GM20431 (cell line): Measurements from ENCODE around the gene LDLR.
"Not testable (repeated sequence)": the region's sequence is repeated elsewhere in the genome, so short reads cannot be mapped to it uniquely, and the experiment has no call there.

Experiments used
- in situ Hi-C: fragments of 300-500 bp; cut with MseI, MboI; formaldehyde crosslinking; loops from one replicate; pipeline ENCODE4 v1.15.0; 2020; ENCODE audit warnings: low sequenced_read_pairs; ENCODE audit not compliant: unreplicated experiment

LDLR gene

DNA sequence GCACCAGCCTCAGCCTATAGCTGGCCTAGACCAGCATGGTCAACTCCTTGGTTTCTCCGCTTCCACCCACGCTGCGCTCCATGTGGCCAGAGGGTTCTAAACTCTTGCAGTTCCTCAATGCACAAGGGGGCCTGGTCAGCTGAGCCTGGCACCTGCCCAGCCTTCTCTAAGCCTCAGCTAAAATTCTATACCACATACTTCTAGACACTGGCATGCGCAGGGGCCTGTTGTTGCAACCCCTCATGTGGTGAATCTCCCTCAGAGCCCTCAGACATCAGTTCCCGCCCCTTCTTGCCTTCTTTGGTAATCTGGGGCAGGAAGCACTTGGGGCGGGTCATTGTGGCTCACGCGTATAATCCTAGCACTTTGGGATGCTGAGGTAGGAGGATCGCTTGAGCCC lies 19.7 kb upstream of the LDLR start:
- in situ Hi-C loops = no loop called here

DNA sequence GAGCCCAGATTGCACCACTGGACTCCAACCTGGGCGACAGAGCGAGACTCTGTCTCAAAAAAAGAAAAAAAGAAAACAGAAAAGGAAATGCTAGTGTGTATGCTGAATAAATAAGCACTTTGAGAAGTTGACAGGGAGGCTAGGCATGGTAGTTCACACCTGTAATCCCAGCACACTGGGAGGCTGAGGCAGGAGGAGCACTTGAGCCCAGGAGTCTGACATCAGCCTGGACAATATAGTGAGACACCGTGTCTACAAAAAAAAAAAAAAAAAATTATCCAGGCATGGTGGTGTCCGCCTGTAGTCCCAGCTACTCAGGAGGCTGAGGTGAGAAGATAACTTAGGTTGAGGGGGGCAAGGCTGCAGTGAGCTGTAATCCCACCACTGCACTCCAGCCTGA lies 19.1 kb upstream of the LDLR start:
- in situ Hi-C loops = no loop called here

DNA sequence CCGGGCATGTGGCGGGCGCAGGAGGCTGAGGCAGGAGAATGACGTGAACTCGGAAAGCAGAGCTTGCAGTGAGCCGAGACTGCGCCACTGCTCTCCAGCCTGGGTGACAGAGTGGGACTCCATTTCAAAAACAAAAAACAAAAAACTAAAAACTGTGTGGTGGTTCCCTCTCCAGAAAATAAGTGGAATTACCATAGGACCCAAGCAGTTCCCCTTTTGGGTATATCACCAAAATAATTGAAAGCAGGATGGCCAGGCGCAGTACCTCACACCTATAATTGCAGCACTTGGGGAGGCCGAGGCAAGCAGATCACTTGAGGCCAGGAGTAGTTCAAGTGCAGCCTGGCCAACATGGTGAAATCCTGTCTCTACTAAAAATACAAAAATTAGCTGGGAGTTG lies 15.7 kb upstream of the LDLR start:
- in situ Hi-C loops = no loop called here

DNA sequence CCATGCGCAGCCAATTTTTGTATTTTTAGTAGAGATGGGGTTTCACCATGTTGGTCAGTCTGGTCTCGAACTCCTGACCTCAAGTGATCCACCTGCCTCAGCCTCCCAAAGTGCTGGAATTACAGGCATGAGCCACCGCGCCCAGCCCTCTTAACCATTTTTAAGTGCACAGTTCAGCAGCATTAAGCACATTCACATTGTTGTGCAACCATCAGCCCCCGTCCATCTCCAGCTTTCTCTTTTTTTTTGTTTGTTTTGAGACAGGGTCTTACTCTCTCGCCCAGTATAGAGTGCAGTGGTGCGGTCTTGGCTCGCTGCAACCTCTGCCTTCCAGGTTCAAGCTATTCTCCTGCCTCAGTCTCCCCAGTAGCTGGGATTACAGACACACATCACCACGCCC lies 12.5 kb upstream of the LDLR start:
- in situ Hi-C loops = not testable (repeated sequence)

DNA sequence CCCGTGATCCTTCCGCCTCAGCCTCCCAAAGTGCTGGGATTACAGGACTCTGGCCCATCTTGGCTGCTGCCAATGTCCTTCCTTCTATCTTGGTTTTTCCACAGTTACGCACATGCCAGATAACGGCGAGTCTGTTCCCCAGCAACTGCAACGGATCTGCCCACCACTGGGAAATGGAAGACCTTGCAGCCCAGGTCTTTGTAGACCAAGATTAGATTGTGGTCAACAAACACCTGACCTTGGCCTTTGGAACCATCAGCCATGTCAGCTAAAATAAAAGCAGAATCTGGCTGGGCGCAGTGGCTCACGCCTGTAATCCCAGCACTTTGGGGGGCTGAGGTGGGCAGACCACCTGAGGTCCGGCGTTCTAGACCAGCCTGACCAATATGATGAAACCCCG lies 10.4 kb upstream of the LDLR start:
- in situ Hi-C loops = no loop called here

DNA sequence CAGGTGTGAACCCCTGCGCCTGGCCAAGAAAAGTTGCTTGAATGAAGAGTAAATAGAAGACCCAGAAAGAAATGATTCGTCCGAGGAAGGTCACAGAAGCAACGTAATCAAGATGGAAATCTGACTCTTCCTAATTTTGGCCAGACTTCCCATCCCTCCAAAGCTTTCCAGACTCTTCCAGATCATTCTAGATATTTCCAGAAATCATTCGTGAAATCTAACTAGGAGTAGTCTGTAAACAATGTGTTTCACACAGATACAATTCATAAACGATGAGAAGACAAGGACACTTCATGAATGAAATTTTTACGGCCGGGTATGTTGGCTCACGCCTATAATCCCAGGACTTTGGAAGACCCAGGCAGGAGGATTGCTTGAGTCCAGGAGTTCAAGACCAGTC lies 9.3 kb upstream of the LDLR start:
- in situ Hi-C loops = no loop called here

DNA sequence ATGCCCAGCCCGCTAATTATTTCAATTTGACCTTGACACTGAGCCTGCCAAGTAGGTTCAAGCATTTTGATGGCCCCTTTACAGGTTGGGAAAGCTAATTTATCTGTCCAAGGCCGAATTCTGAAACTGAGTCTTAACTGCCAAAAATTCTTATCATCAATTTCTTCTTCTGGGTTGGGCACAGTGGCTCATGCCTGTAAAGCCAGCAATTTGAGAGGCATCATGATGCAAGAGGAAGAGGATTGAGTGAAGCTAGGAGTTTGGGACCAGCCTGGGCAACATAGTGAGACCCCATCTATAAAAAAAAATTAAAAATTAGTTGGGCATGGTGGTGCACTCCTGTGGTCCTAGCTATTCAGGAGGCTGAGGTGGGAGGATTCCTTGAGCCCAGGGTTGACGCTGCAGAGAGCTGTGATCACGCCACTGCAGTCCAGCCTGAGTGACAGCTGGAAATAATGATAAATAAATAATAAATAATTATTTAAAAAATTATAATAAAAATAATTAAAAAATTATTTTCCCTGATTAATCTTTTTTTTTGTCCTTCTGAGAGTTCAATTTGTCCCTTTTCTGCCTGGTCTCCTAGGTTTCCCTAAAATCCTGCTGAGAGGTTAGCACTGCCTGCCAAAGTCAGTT lies 1.3 kb upstream of the LDLR start:
- in situ Hi-C loops = no loop called here

DNA sequence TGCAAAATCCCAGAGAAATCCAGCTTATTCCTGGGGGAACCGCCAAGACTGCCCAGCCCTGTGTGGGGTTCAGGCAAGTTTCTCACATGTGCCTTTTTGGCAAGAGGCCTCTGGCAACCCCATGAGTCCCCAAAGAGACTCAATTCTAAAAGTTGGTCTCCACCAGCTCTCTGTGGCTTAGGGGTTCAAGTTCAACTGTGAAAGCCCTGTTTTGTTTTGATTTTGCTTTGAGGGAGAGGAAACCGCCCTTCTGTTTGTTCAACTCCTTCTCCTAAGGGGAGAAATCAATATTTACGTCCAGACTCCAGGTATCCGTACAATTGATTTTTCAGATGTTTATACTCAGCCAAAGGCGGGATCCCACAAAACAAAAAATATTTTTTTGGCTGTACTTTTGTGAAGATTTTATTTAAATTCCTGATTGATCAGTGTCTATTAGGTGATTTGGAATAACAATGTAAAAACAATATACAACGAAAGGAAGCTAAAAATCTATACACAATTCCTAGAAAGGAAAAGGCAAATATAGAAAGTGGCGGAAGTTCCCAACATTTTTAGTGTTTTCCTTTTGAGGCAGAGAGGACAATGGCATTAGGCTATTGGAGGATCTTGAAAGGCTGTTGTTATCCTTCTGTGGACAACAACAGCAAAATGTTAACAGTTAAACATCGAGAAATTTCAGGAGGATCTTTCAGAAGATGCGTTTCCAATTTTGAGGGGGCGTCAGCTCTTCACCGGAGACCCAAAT lies 583 bp upstream of the LDLR start:
- in situ Hi-C loops = no loop called here

DNA sequence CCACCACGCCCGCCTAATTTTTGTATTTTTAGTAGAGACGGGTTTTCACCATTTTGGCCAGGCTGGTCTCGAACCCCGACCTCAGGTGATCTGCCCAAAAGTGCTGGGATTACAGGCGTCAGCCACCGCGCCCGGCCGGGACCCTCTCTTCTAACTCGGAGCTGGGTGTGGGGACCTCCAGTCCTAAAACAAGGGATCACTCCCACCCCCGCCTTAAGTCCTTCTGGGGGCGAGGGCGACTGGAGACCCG lies 676 bp downstream of the LDLR start:
- in situ Hi-C loops = not testable (repeated sequence)

DNA sequence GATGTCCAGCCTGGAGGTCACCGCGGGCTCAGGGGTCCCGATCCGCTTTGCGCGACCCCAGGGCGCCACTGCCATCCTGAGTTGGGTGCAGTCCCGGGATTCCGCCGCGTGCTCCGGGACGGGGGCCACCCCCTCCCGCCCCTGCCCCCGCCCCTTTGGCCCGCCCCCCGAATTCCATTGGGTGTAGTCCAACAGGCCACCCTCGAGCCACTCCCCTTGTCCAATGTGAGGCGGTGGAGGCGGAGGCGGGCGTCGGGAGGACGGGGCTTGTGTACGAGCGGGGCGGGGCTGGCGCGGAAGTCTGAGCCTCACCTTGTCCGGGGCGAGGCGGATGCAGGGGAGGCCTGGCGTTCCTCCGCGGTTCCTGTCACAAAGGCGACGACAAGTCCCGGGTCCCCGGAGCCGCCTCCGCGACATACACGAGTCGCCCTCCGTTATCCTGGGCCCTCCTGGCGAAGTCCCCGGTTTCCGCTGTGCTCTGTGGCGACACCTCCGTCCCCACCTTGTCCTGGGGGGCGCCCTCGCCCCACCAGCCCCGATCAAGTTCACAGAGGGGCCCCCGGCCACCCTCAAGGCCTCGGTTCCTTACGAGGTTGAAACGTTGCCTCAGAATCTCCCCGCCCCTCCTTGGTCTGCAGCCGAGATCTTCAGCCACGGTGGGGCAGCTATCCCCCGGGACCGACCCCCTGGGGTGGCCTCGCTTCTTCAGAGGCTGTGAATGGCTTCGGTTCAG lies 1.2 kb downstream of the LDLR start:
- in situ Hi-C loops = no loop called here

DNA sequence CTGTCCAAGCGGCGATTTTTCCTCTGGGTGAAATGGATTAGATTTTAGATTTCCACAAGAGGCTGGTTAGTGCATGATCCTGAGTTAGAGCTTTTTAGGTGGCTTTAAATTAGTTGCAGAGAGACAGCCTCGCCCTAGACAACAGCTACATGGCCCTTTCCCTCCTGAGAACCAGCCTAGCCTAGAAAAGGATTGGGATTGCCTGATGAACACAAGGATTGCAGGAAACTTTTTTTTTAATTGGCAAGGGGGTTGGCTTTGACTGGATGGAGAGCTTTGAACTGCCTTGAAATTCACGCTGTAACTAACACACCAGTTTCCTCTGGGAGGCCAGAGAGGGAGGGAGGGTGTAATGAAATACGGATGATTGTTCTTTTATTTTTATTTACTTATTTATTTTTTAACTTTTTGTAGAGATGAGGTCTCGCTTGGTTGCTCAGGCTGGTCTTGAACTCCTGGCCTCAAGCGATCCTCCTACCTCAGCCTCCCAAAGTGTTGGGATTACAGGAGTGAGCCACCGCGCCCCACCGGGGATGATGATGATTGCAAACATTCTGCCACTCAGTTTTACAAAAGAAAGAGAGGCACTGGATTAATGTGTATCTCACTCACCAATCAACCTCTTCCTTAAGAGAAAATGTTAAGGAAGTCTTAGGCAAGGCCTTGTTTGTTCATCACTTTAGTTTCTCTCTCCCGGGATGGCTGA lies 1.9 kb downstream of the LDLR start:
- in situ Hi-C loops = no loop called here

DNA sequence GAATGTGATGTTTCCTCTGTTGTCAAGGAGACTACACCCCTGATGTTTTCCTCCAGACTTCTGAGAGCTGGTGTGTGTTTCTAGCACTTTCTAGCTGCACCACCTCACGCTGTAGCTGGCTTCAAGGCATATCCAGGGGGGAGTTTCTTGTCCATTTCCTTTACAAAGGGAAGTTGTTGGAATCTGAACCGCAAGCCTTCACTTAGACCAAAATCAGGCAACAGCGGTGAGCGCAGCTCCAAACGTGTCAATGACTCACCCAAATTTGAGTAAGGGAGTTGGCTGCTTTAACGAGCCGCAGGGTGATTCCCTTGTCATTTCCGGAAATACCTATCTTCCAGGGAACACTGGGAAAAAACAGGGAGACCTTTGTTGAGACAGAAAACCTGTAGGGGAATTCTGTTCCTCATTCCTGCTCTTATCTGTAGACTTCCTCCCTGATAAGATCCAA lies 2.5 kb downstream of the LDLR start:
- in situ Hi-C loops = no loop called here

DNA sequence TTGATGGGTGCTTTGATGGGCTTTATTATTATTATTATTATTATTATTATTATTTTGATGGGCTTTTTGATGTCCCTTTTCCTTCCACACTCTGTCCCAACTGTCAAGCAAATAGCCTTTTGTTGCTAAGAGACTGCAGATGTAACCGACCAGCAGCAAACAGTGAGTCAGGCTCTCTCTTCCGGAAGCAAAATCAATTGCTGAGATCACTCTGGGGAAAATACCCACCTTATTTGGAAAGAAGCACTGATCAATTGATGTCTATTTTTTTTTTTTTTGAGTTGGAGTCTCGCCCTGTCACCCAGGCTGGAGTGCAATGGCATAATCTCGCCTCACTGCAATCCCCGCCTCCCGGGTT lies 2.9 kb downstream of the LDLR start:
- in situ Hi-C loops = no loop called here

DNA sequence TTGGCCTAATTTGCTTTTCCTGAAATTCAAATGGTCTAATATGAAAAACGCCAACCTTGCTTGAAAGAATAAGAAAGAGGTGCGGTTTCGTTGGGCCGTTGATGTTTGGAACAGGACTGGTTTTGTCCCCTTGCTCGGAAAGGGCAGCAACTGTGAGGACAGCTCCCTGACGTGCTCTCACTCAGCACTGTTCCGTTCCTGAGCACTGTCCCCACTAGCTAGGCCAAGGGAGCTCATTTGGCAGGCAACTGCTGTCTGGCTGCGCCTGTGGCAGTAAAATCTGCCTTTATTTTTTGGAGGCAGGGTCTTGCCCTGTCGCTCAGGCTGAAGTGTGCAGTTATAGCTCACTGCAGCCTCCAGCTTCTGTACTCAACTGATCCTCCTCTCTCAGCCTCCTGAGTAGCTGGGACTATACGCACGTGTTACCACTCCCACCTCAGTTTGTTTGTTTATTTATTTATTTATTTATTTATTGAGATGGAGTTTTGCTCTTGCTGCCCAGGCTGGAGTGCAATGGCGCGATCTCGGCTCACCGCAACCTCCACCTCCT lies 4.5 kb downstream of the LDLR start:
- in situ Hi-C loops = no loop called here

DNA sequence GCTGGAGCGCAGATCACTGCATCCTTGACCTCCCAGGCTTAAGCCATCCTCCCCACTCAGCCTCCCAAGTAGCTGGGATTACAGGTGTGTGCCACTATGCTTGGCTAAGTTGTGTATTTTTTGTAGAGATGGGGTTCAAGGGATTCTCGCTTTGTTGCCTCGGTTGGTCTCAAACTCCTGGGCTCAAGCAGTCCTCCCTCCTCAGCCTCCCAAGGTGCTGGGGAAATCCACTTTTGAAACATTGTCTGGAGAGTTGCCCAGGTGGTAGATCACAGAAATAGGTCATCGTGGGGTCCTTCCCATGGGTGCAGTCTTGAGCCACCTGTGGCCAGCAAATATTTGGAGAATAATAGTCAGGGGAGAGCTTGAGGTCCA lies 5.2 kb downstream of the LDLR start:
- in situ Hi-C loops = no loop called here

DNA sequence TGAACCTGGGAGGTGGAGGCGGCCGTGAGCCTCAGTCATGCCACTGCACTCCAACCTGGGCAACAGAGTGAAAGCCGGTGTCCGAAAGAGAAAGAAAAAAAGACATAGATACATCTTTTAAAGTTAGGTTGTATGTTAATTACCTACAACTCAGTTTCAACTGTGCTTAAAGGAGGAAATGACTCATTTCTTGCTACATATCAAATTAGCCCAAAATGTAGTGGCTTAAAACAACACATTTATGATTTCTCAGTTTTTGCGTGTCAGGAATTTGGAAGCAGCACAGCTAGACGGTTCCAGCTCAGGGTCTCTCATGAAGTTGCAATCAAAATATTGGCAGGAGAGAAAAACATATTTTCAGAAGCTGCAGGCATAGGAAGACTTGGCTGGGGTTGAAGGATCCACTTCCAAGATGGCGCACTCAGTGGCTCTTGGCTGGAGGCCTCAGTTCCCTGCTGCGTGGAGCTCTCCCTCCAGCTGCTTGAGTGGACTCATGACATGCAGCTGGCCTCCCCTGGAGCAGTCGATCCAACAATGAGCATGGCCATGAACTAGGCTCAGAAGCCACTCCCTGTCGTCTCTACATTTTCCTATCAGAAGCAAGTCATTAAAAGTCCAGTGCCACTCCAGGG lies 7.1 kb downstream of the LDLR start:
- in situ Hi-C loops = no loop called here

DNA sequence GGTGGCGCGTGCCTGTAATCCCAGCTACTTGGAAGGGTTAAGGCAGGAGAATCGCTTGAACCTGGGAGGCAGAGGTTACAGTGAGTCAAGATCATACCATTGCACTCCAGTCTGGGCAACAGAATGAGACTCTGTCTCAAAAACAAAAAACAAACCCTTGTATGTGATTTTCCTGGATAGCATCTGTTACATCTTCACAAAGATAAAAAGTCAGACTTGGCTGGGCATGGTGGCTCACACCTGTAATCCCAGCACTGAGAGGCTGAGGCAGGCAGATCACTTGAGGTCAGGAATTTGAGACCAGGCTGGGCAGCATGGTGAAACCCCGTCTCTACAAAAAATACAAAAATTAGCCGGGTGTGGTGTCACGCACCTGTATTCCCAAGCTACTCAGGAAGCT lies 8.1 kb downstream of the LDLR start:
- in situ Hi-C loops = not testable (repeated sequence)

DNA sequence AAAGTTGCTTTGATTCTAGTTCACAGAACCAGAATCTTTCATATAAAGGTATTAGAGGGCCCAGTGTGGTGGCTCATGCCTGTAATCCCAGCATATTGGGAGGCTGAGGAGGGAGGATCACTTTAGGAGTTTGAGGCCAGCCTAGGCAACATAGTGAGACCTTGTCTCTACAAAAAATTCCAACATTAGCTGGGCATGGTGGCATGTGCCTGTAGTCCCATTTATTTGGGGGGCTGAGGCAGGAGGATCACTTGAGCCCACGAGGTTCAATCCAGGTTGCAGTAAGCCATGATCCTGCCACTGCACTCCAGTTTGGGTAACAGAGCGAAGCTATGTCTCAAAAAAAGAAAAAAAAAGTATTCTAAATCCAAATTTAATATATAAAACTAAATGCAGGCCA lies 9.1 kb downstream of the LDLR start:
- in situ Hi-C loops = no loop called here

DNA sequence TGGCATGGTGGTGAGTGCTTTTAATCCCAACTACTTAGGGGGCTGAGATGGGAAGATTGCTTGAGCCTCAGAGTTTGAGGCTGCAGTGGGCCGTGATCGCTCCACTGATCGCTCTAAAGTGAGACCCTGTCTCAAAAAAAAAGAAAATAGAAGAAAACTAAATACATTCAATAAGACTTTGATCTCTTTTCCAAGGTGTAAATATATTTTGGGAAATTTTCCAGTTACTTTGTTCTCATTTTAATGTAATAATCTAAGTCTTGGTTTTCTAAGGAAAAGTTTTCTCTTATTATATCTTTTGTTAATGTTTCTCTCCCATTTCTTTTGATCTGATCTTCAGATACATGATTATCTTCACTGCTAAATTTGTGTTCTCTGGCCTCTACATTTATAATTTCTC lies 9.6 kb downstream of the LDLR start:
- in situ Hi-C loops = no loop called here

DNA sequence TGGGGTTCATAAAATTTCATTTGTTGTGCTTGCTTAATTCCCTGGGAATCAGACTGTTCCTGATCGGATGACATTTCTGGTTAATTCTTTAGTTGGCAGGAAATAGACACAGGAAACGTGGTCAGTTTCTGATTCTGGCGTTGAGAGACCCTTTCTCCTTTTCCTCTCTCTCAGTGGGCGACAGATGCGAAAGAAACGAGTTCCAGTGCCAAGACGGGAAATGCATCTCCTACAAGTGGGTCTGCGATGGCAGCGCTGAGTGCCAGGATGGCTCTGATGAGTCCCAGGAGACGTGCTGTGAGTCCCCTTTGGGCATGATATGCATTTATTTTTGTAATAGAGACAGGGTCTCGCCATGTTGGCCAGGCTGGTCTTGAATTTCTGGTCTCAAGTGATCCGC lies 10.8 kb downstream of the LDLR start:
- in situ Hi-C loops = no loop called here
